Measurements from ENCODE around the gene ATP6V0B.

DNA sequence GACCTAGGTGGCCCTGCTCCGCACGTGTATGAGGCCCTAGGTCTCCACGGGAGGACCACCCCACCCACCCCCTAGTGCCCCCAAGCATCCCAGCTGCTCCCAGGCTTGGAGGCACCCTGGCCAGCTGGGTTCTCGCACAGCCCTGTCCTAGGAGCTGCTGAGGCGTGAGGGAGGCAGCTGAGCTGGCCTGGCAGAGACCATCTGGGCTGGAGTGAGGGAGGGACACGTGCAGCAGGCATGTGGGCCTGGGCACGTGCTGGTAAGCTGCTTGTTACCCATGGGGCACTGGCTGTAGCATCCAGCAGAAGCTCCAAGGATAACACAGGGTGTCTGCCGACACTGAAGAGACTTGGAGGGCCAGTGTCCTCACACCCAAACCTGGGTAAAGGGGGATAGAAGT, 46.4 kb downstream of the ATP6V0B start:
- TF ChIP-seq, protein P1, sequence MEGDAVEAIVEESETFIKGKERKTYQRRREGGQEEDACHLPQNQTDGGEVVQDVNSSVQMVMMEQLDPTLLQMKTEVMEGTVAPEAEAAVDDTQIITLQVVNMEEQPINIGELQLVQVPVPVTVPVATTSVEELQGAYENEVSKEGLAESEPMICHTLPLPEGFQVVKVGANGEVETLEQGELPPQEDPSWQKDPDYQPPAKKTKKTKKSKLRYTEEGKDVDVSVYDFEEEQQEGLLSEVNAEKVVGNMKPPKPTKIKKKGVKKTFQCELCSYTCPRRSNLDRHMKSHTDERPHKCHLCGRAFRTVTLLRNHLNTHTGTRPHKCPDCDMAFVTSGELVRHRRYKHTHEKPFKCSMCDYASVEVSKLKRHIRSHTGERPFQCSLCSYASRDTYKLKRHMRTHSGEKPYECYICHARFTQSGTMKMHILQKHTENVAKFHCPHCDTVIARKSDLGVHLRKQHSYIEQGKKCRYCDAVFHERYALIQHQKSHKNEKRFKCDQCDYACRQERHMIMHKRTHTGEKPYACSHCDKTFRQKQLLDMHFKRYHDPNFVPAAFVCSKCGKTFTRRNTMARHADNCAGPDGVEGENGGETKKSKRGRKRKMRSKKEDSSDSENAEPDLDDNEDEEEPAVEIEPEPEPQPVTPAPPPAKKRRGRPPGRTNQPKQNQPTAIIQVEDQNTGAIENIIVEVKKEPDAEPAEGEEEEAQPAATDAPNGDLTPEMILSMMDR (IDR thresholded peaks at IDR 0.05; ENCODE audit: poor library complexity, severe bottlenecking), result no peak
- TF ChIP-seq EP300 (conservative IDR thresholded peaks at IDR 0.05; ENCODE audit: poor library complexity, severe bottlenecking) (no peak), SMC3 (conservative IDR thresholded peaks at IDR 0.05; ENCODE audit: poor library complexity) (no peak)

Data from neural cell (in vitro differentiated cells).